ENCODE results near the gene MVB12B.

- TF ChIP-seq POLR2A (IDR thresholded peaks at IDR 0.05) (no peak), CTCF (IDR thresholded peaks at IDR 0.05) (no peak), EP300 (IDR thresholded peaks at IDR 0.05) (no peak)
These were observed 77.8 kb downstream of the MVB12B start for GRCh38 chr9:126404459-126404858.
